Activated CD8-positive, alpha-beta T cell treated with anti-CD3 and anti-CD28 coated beads for 36 hours (primary cell): ENCODE measurements around the gene CFAP92. TPM values are rescaled to one million over a fixed set of nuclear protein-coding genes. Genes with fewer than 3 reads are reported as not detected.

Experiments used
- ATAC-seq: fragments of 200-7000 bp; cut with Tn5 transposase; one replicate; pipeline ENCODE4 v1.10.0; 2021; ENCODE audit warnings: mild to moderate bottlenecking, moderate library complexity
- CTCF ChIA-PET: fragments of 350-600 bp; sonication (Branson Sonifier 250); formaldehyde crosslinking; loops from one replicate; lab custom pipeline; 2021; ENCODE audit warnings: antibody characterized with exemption; lab: Charles Lee
- POLR2A ChIA-PET: fragments of 350-600 bp; sonication (Branson Sonifier 250); formaldehyde crosslinking; loops from one replicate; lab custom pipeline; 2021; ENCODE audit warnings: antibody characterized with exemption; lab: Charles Lee
- DNase-seq: peaks from one replicate; pipeline ENCODE4 v3.0.0-alpha.2; 2020
- H3K27ac Mint-ChIP-seq: one replicate; pipeline ENCODE4 v1.8.0; 2021; ENCODE audit warnings: mild to moderate bottlenecking, mixed read lengths
- H3K27me3 Mint-ChIP-seq: one replicate; pipeline ENCODE4 v1.8.0; 2021; ENCODE audit warnings: mixed read lengths
- H3K36me3 Mint-ChIP-seq: one replicate; pipeline ENCODE4 v1.8.0; 2021; ENCODE audit warnings: low read depth, mixed read lengths
- H3K4me1 Mint-ChIP-seq: one replicate; pipeline ENCODE4 v1.8.0; 2021; ENCODE audit warnings: low read depth, mixed read lengths
- H3K4me3 Mint-ChIP-seq: one replicate; pipeline ENCODE4 v1.8.0; 2021; ENCODE audit warnings: mild to moderate bottlenecking, moderate library complexity, mixed read lengths
- H3K9me3 Mint-ChIP-seq: one replicate; pipeline ENCODE4 v1.8.0; 2021; ENCODE audit warnings: mixed read lengths
- CTCF ChIP-seq: fragments of 200-600 bp; IDR thresholded peaks from one replicate; pipeline ENCODE4 v1.8.0; 2022; ENCODE audit warnings: antibody characterized with exemption, mild to moderate bottlenecking
- intact Hi-C: fragments of 100-400 bp; cut with micrococcal nuclease; formaldehyde crosslinking; loops from one replicate; pipeline ENCODE4 v1.10.0; 2022
- total RNA-seq, 2 experiments: library from RNA; stranded (reverse); gene quantifications; one replicate each; pipeline ENCODE4 v1.2.3, GENCODE V29; 2021

The CFAP92 gene
- total RNA-seq, 2 experiments from 2014 or later, result 0.38 to 0.83 TPM

DNA sequence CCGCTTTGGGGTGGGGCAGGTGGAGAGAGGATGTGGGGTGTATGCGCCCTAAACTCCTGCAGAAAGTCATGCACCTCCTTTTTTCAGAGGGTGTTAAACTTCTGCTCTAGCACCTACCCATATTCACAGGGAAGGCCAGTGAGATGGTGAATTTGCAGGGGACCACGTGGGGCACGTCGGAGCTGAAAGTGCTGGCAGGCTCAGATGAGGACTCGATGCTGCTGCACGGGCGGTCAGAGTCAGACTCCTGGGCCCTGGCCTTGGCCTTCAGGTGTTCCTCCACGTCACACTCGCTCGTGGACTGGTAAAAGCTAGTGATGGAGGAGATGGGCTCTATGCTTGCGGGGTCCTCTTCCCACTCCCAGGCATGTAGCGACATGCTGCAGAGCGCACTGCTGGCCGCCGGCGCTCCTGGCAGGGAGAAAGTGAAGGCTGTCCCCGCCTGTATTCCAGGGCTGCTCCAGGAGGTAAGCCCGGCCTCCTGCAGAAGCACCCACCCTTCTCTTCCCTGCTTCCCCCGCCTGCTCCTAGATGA lies 883 bp downstream of the CFAP92 start:
- Mint-ChIP-seq H3K27me3 (no peaks in the 10 kb centered on the region), H3K9me3 (no peaks in the 10 kb centered on the region), H3K4me3 (peak overlapping the region; percentile 63), H3K27ac (no peak overlapping the region), H3K4me1 (peaks cover 27% of the 10 kb centered on the region), H3K36me3 (no peaks in the 10 kb centered on the region)
- intact Hi-C loops, result no loop called here
- ChIA-PET POLR2A (interaction anchor here (0.5 to 2.4 kb wide), 4 partner anchors 11 to 108 kb away, joined by 3 to 7 read pairs (median 4); no protein-coding TSS in a partner anchor), CTCF (interaction anchor here (1.1 to 9.2 kb wide), 3 partner anchors 22 to 56 kb away, joined by 3 to 73 read pairs (median 25); no protein-coding TSS in a partner anchor)
- DNase-seq, result no peak
- ATAC-seq, result no peak
- TF ChIP-seq CTCF, result no peak

GRCh38 chr3:128991355-128991895 lies 2.5 kb downstream of the CFAP92 start:
- TF ChIP-seq CTCF, result no peak
- Mint-ChIP-seq H3K9me3 (no peaks in the 10 kb centered on the region), H3K4me1 (peaks cover 27% of the 10 kb centered on the region), H3K27ac (no peak overlapping the region), H3K36me3 (no peaks in the 10 kb centered on the region), H3K4me3 (no peak overlapping the region), H3K27me3 (no peaks in the 10 kb centered on the region)
- DNase-seq (no peak), ATAC-seq (no peak)
- ChIA-PET POLR2A (interaction anchor here (0.6 kb wide), 1 partner anchor 26 kb away, joined by 3 read pairs; no protein-coding TSS in a partner anchor), CTCF (interaction anchor here (9.2 kb wide), 1 partner anchor 20 kb away, joined by 73 read pairs; no protein-coding TSS in a partner anchor)
- intact Hi-C loops, result no loop called here

DNA sequence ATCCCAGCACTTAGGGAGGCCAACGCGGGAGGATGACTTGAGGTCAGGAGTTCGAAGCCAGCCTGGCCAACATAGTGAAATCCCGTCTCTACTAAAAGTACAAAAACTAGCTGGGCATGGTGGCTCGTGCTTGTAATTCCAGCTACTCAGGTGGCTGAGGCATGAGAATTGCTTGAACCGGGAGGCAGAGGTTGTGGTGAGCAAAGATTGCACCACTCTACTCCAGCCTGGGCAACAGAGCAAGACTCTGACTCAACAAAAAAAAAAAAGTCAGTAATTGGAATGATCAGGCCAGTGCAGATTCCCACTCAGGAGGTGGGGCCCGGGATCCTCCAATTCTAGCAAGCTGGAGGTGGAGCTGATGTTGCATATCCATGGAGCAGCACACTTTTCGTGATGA lies 5.6 kb downstream of the CFAP92 start:
- H3K36me3 Mint-ChIP-seq, result no peaks in the 10 kb centered on the region
- H3K4me3 Mint-ChIP-seq, result no peak overlapping the region
- H3K27ac Mint-ChIP-seq, result no peak overlapping the region
- POLR2A ChIA-PET, result no interaction called here
- ATAC-seq (no peak), DNase-seq (no peak)
- no peaks in the 10 kb centered on the region for H3K9me3 Mint-ChIP-seq
- H3K4me1 Mint-ChIP-seq, result no peaks in the 10 kb centered on the region
- TF ChIP-seq CTCF, result no peak
- CTCF ChIA-PET, result interaction anchor here (1.6 to 4.3 kb wide), 2 partner anchors 18 to 28 kb away, joined by 4 to 28 read pairs; no protein-coding TSS in a partner anchor
- intact Hi-C loops, result no loop called here
- H3K27me3 Mint-ChIP-seq, result no peaks in the 10 kb centered on the region

DNA sequence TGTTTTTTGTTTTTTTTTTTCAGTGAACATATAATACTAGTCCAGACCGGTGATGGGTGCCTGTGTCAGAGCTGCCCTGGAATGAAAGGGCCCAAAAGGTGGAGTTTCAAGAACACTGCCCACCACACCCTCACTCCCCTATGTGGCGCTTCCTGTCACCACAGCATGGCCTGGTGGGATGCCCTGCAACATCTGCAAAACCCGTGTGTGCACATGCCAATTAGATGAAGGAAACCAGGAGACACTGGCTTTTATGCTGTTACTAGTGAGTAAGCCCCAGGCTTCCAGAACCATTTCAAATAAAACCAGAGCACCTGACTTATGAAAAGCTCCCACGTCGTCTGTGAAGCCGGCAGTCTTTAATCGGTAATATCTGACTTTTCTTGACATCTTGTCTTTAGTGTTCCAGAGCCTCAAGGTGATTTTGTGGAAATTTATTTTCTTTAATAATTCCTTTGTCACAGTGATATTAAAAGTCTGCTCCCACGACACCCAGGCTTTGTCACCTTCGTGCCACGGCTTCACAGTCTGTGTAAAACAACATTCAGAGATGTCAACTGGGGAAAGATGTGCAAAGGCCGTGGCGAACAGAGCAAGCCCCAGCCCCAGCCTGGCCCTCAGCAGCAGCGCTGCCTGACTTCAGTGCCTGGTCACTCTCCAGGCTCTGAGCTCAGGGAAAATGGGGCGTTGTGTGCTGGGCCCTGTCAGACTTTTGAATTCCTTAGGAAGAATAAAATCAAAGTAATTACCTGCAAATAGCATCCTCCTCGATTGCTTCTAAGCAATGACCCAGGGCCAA lies 6.4 kb downstream of the CFAP92 start:
- H3K4me3 Mint-ChIP-seq, result no peak overlapping the region
- H3K27ac Mint-ChIP-seq, result no peak overlapping the region
- POLR2A ChIA-PET, result no interaction called here
- no peak for DNase-seq
- no peaks in the 10 kb centered on the region for H3K9me3 Mint-ChIP-seq
- no peaks in the 10 kb centered on the region for H3K4me1 Mint-ChIP-seq
- CTCF ChIA-PET, result interaction anchor here (1.6 to 4.3 kb wide), 2 partner anchors 17 to 29 kb away, joined by 4 to 28 read pairs; no protein-coding TSS in a partner anchor
- ATAC-seq, result no peak
- H3K27me3 Mint-ChIP-seq, result no peaks in the 10 kb centered on the region
- TF ChIP-seq CTCF, result no peak
- intact Hi-C loops, result no loop called here
- H3K36me3 Mint-ChIP-seq, result no peaks in the 10 kb centered on the region
